Body of pancreas (tissue), 4 donors: ENCODE data around the gene JAKMIP2. TPM values are rescaled to one million over a fixed set of nuclear protein-coding genes. Genes with fewer than 3 reads are reported as not detected.
A peak's percentile ranks its signal among the peaks of the same experiment; 100 is the strongest.

Experiments used
- ATAC-seq: fragments of 150-250 bp; one replicate; pipeline ENCODE4 v1.9.1; 2016
- DNase-seq, 4 donors: peaks; one replicate each; pipeline ENCODE4 v3.0.0-alpha.2; 2019
- H3K27ac ChIP-seq, 4 donors: fragments of 200-600 bp; sonication (generic); 1 replicate in 3 of 4; 2 replicates in 1 of 4; pipeline versions ENCODE4 v1.5.1 to v1.6.1; 2016 to 2019; ENCODE audit warnings: mild to moderate bottlenecking in 1 of 4, mixed read lengths in 1 of 4, moderate library complexity in 1 of 4
- H3K27me3 ChIP-seq, 2 donors: fragments of 200-600 bp; sonication (generic); one replicate each; pipeline ENCODE4 v1.6.0; 2016; ENCODE audit warnings: mild to moderate bottlenecking in 1 of 2
- H3K36me3 ChIP-seq, 2 donors: fragments of 200-600 bp; sonication (generic); replicated peaks in 1 of 2; 2 replicates each; pipeline ENCODE4 v1.5.1; 2016; ENCODE audit warnings: low read depth in 2 of 2; ENCODE audit not compliant: insufficient read depth in 1 of 2
- H3K4me1 ChIP-seq: fragments of 200-600 bp; sonication (generic); one replicate; pipeline ENCODE4 v1.6.0; 2016
- H3K4me3 ChIP-seq, 2 donors: fragments of 200-600 bp; sonication (generic); 1 replicate in 1 of 2; 2 replicates in 1 of 2; pipeline ENCODE4 v1.5.1; 2016 to 2019
- H3K9me3 ChIP-seq, 3 donors: fragments of 200-600 bp; sonication (generic); 1 replicate in 2 of 3; 2 replicates in 1 of 3; pipeline ENCODE4 v1.5.1; 2016
- POLR2A ChIP-seq, 3 donors: fragments of 450-650 bp; IDR thresholded peaks; one replicate each; pipeline ENCODE4 v1.6.1; 2016; ENCODE audit warnings: antibody characterized with exemption in 3 of 3, mild to moderate bottlenecking in 2 of 3
- WGBS, 2 donors: methylation state at CpG; one replicate each; pipeline ENCODE4 v1.1.5; 2017; 5-methylcytosine and 5-hydroxymethylcytosine counted together
- intact Hi-C: fragments of 100-400 bp; cut with DNase I; formaldehyde crosslinking; loops from one replicate; pipeline ENCODE4 v1.15.1; 2023
- total RNA-seq, 2 donors: library from RNA; depleted of rRNA; stranded (reverse); fragments of >200 nt; gene quantifications; one replicate each; pipeline ENCODE4 v1.1.0, GENCODE V29; 2016
- TF ChIP-seq, protein P1 (sequence below), 7 experiments: fragments of 450-650 bp in 4 of 7; fragments of 200-600 bp in 3 of 7; sonication (generic) in 3 of 7; IDR thresholded peaks; one replicate each; pipeline ENCODE4 v1.5.1; 2016 to 2019; ENCODE audit warnings: antibody characterized with exemption in 7 of 7

JAKMIP2 gene
- total RNA-seq, 2 donors from 2014 or later: 0.78 to 1.3 TPM

DNA sequence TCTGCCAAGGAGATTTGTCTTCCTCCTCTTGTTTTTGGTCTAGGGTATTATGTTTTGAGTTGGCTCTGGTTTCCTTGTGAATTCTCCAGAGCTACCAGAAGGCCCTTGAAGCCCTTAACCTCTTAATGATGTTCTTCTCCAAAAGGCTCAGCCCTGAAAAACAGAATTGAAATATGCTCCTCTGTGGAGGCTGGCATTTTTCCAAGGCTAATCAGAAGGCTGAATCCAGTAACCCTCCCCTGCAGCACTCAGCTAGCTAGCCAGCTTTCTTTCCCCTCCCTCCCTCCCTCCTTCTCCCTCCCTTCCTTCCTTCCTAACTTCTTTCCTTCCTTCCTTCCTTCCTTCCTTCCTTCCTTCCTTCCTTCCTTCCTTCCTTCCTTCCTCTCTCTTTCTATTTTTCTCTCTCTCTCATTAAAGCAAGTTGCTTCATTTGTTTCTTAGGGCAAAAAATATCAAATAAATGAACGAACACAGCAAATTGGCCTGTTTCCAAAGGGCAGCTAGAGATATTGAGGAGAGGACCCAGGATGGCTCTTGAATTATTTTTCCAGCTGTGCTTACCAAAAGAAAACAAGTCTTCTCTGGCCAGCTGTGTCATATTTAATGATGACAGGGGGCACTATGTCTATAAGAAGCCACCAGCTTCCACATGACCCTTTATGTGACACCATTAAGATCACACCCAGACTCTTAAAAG, 38.7 kb downstream of the JAKMIP2 start:
- DNase-seq (peak in 2 of 4 donors; percentile 7 to 13), ATAC-seq (no peak)
- H3K9me3 ChIP-seq: no peaks in the 10 kb centered on the region

DNA sequence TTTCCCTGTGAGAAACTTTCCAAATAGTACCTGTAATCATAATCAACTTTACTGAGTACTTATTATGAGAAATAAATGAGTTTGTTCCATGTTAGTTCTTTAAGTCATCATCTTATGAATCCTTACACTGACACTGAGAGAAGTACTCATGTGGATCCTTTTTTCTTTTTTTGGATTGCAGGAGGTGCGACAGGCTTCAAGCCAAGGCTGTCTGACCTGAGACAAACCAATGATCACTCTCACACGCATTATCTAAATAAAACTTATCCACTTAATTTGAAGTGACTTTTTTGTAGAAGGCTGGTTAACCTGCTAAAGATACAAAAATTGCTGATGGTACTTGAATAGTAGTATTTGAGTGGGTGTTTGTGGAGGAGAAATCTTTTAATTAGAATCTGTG, 39.5 kb downstream of the JAKMIP2 start:
- Histone ChIP-seq H3K9me3 (no peaks in the 10 kb centered on the region), H3K4me3 (no peak overlapping the region), H3K4me1 (peaks cover 2% of the 10 kb centered on the region)

More for the DNA sequence above, 38.7 kb downstream of the JAKMIP2 start:
- Histone ChIP-seq H3K27me3 (no peaks in the 10 kb centered on the region), H3K27ac (no peak overlapping the region), H3K4me1 (no peaks in the 10 kb centered on the region), H3K36me3 (no peaks in the 10 kb centered on the region), H3K4me3 (no peak overlapping the region)
- intact Hi-C loops: no loop called here
- TF ChIP-seq, protein P1, sequence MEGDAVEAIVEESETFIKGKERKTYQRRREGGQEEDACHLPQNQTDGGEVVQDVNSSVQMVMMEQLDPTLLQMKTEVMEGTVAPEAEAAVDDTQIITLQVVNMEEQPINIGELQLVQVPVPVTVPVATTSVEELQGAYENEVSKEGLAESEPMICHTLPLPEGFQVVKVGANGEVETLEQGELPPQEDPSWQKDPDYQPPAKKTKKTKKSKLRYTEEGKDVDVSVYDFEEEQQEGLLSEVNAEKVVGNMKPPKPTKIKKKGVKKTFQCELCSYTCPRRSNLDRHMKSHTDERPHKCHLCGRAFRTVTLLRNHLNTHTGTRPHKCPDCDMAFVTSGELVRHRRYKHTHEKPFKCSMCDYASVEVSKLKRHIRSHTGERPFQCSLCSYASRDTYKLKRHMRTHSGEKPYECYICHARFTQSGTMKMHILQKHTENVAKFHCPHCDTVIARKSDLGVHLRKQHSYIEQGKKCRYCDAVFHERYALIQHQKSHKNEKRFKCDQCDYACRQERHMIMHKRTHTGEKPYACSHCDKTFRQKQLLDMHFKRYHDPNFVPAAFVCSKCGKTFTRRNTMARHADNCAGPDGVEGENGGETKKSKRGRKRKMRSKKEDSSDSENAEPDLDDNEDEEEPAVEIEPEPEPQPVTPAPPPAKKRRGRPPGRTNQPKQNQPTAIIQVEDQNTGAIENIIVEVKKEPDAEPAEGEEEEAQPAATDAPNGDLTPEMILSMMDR (IDR thresholded peaks at IDR 0.05): no peak
- TF ChIP-seq POLR2A (IDR thresholded peaks at IDR 0.05): no peak
- WGBS, 2 donors: 28 to 37% methylated on average over 1 of the region's 1 CpG

DNA sequence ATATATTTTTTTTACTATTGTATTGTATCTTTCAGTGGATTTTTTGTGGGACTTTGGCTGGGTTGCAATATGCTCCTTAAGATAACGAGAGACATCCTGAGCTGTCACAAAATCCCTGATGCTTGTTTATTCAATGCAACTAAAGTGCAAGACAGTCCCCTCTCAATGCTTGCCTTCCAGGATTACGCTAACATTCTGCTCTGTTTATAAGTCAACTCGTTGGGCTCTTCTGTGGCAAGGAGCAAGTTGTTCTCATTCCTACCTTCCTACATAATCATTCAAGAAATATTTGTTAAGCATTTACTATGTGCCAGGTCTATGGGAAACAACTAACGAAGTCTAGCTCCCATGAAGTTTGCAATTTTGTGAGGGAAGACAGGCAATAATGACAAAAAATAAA, 40.4 kb downstream of the JAKMIP2 start:
- Histone ChIP-seq H3K4me3 (no peak overlapping the region), H3K4me1 (peaks cover 6% of the 10 kb centered on the region), H3K27me3 (no peaks in the 10 kb centered on the region), H3K27ac (no peak overlapping the region), H3K36me3 (no peaks in the 10 kb centered on the region), H3K9me3 (no peaks in the 10 kb centered on the region)
- ATAC-seq (no peak), DNase-seq (no peak)
- 71 to 76% methylated on average over 4 of the region's 4 CpGs for WGBS, 2 donors
- intact Hi-C loops: no loop called here
- TF ChIP-seq POLR2A (IDR thresholded peaks at IDR 0.05): no peak
- TF ChIP-seq, protein P1 (IDR thresholded peaks at IDR 0.05): no peak

More for the DNA sequence above, 39.5 kb downstream of the JAKMIP2 start:
- Histone ChIP-seq H3K36me3 (no peaks in the 10 kb centered on the region), H3K27me3 (no peaks in the 10 kb centered on the region), H3K27ac (no peak overlapping the region)
- no peak for ATAC-seq
- no peak for TF ChIP-seq POLR2A (IDR thresholded peaks at IDR 0.05)
- TF ChIP-seq, protein P1 (IDR thresholded peaks at IDR 0.05): no peak
- no peak for DNase-seq
- WGBS, 2 donors: 84 to 91% methylated on average over 2 of the region's 2 CpGs
- intact Hi-C loops: no loop called here

DNA sequence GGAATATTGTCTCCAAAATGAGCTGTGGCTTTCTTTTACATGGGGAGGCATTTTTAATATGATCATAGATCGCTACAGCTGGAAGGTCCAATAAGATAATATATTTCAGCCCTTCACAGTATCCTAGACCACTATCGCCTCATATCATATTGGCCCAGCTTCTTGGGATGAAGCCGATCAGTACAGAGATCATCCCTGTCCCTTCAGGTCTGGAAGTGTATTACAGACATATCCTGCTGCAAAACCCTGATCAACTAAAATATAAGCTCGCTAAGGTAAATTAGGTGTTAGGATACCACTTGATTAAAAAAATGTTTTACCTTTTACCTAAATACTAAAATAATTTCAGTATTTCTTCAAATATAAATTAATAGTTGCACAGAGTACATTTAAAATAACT, 41.7 kb downstream of the JAKMIP2 start:
- intact Hi-C loops: no loop called here
- Histone ChIP-seq H3K27me3 (no peaks in the 10 kb centered on the region), H3K4me1 (peaks cover 6% of the 10 kb centered on the region), H3K27ac (no peak overlapping the region), H3K4me3 (no peak overlapping the region), H3K36me3 (no peaks in the 10 kb centered on the region), H3K9me3 (no peaks in the 10 kb centered on the region)
- ATAC-seq (no peak), DNase-seq (no peak)
- 96 to 99% methylated on average over 4 of the region's 4 CpGs for WGBS, 2 donors
- no peak for TF ChIP-seq POLR2A (IDR thresholded peaks at IDR 0.05)
- TF ChIP-seq, protein P1 (IDR thresholded peaks at IDR 0.05): no peak

- no peak overlapping the region for H3K27ac ChIP-seq
- DNase-seq: no peak
- intact Hi-C loops: no loop called here
- no peaks in the 10 kb centered on the region for H3K9me3 ChIP-seq
- H3K27me3 ChIP-seq: no peaks in the 10 kb centered on the region
- peaks cover 6% of the 10 kb centered on the region for H3K4me1 ChIP-seq
- H3K4me3 ChIP-seq: no peak overlapping the region
- TF ChIP-seq, protein P1 (IDR thresholded peaks at IDR 0.05): peak in 1 of 7 experiments; percentile 0
- TF ChIP-seq POLR2A (IDR thresholded peaks at IDR 0.05): no peak
- WGBS, 2 donors: 14 to 18% methylated on average over 3 of the region's 3 CpGs
- ATAC-seq: no peak
- H3K36me3 ChIP-seq: no peaks in the 10 kb centered on the region
Measured at GRCh38 chr5:147737921-147738320, 44.6 kb downstream of the JAKMIP2 start.
